Keratinocyte (primary cell): Measurements from ENCODE around the gene FOXR2.

ENCODE experiments used
- EZH2 ChIP-seq: IDR thresholded peaks from one replicate; pipeline ENCODE4 v1.6.1; 2012; ENCODE audit warnings: inconsistent platforms, mild to moderate bottlenecking, low read length, moderate library complexity
- TF ChIP-seq, protein P1 (sequence below), 3 experiments: IDR thresholded peaks in 1 of 3; conservative IDR thresholded peaks in 1 of 3; optimal IDR thresholded peaks in 1 of 3; 2 replicates in 2 of 3; 3 replicates in 1 of 3; pipeline versions ENCODE3 to v1.5.1; 2011; ENCODE audit warnings: low read length in 3 of 3, mild to moderate bottlenecking in 3 of 3, moderate library complexity in 2 of 3, control low read depth in 1 of 3, inconsistent platforms in 1 of 3; ENCODE audit not compliant: insufficient read depth in 2 of 3; ENCODE audit errors: extremely low read depth in 1 of 3

DNA sequence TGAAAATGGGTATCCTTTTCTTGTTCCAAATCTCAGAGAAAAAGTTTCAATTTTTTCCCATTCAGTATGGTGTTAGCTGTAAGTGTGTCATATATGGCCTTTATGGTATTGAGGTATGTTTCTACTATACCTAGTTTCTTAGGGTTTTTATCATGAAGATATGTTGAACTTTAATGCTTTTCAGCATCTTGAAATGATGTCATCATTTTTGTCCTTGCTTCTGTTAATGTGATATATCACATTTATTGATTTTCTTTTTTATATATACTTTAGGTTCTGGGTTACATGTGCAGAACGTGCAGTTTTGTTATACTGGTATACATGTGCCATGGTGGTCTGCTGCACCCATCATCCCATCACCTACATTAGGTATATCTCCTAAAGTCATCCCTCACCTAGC is 44.9 kb downstream of the FOXR2 start:
- TF ChIP-seq, protein P1, sequence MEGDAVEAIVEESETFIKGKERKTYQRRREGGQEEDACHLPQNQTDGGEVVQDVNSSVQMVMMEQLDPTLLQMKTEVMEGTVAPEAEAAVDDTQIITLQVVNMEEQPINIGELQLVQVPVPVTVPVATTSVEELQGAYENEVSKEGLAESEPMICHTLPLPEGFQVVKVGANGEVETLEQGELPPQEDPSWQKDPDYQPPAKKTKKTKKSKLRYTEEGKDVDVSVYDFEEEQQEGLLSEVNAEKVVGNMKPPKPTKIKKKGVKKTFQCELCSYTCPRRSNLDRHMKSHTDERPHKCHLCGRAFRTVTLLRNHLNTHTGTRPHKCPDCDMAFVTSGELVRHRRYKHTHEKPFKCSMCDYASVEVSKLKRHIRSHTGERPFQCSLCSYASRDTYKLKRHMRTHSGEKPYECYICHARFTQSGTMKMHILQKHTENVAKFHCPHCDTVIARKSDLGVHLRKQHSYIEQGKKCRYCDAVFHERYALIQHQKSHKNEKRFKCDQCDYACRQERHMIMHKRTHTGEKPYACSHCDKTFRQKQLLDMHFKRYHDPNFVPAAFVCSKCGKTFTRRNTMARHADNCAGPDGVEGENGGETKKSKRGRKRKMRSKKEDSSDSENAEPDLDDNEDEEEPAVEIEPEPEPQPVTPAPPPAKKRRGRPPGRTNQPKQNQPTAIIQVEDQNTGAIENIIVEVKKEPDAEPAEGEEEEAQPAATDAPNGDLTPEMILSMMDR (optimal IDR thresholded peaks at IDR 0.05 in 1 of 3, IDR thresholded peaks at IDR 0.05 in 1 of 3, conservative IDR thresholded peaks at IDR 0.05 in 1 of 3; ENCODE audit: extremely low read depth in 1 of 3, insufficient read depth in 2 of 3, low read length in 3 of 3): no peak
- no peak for TF ChIP-seq EZH2
